Kidney (tissue), 14 donors: ENCODE measurements around the gene ITPA. TPM values are rescaled to one million over a fixed set of nuclear protein-coding genes. Genes with fewer than 3 reads are reported as not detected.

Experiments
- DNase-seq, 5 donors: peaks; one replicate each; pipeline ENCODE4 v3.0.0-alpha.2; 2013 to 2020
- FAIRE-seq: peaks from 2 replicates; lab custom pipeline; 2012; peaks lifted over from hg19 to GRCh38; lab: Jason Lieb, UNC
- H3K27ac ChIP-seq, 2 donors: one replicate each; pipeline ENCODE4 v1.7.0; 2013; ENCODE audit warnings: low read depth in 2 of 2, low read length in 2 of 2, inconsistent platforms in 1 of 2
- H3K27me3 ChIP-seq: one replicate; pipeline ENCODE4 v1.7.1; 2013; ENCODE audit warnings: low read length, inconsistent platforms; ENCODE audit not compliant: control insufficient read depth, insufficient read depth
- H3K36me3 ChIP-seq, 3 donors: one replicate each; pipeline versions ENCODE4 v1.7.0 to v1.7.1; 2013; ENCODE audit warnings: low read length in 3 of 3, control low read depth in 1 of 3, inconsistent platforms in 1 of 3; ENCODE audit not compliant: insufficient read depth in 3 of 3, control insufficient read depth in 2 of 3
- H3K4me1 ChIP-seq, 3 donors: one replicate each; pipeline versions ENCODE4 v1.7.0 to v1.7.1; 2013; ENCODE audit warnings: low read length in 3 of 3, inconsistent platforms in 1 of 3, low read depth in 1 of 3; ENCODE audit not compliant: control insufficient read depth in 2 of 3, insufficient read depth in 2 of 3
- H3K4me3 ChIP-seq, 3 donors: one replicate each; pipeline versions ENCODE4 v1.7.0 to v1.8.1; 2013; ENCODE audit warnings: low read length in 3 of 3, control low read depth in 1 of 3, inconsistent platforms in 1 of 3
- H3K9ac ChIP-seq, 3 donors: one replicate each; pipeline versions ENCODE4 v1.7.0 to v1.7.1; 2013; ENCODE audit warnings: low read length in 3 of 3, control low read depth in 1 of 3, inconsistent platforms in 1 of 3
- H3K9me3 ChIP-seq, 3 donors: one replicate each; pipeline versions ENCODE4 v1.7.0 to v1.7.1; 2013; ENCODE audit warnings: low read length in 3 of 3, control low read depth in 1 of 3, inconsistent platforms in 1 of 3; ENCODE audit not compliant: control insufficient read depth in 2 of 3, insufficient read depth in 1 of 3
- intact Hi-C: fragments of 100-400 bp; cut with DNase I; formaldehyde crosslinking; loops from one replicate; pipeline ENCODE4 v1.11.1; 2022
- polyA plus RNA-seq: library from polyadenylated mRNA; stranded (reverse); fragments of 350-450 nt; fragmentation: Illumina TruSeq; extraction: RNeasy Lipid Tissue Mini Kit (QIAGEN cat#74804); gene quantifications from one replicate; pipeline ENCODE4 v1.2.3, GENCODE V29; 2014; ENCODE audit warnings: low read depth, low replicate concordance; ENCODE audit not compliant: insufficient read depth
- total RNA-seq: library from RNA; stranded (reverse); fragmentation: NEBNext Ultra II Directional; extraction: Animal tissue kit (Norgen Biotek cat#: 25700); gene quantifications from one replicate; pipeline ENCODE4 v1.2.1, GENCODE V29; 2021
- TF ChIP-seq, protein P1 (sequence below): IDR thresholded peaks from 3 replicates; pipeline ENCODE4 v1.5.1; 2012; ENCODE audit warnings: mild to moderate bottlenecking, moderate library complexity, borderline replicate concordance; ENCODE audit not compliant: insufficient read depth; ENCODE audit errors: extremely low read depth
- donor health status: control.
- donor health status: control.
- donor health status: control.
- donor health status: control.
- donor health status: control.
- donor health status: DM: yes; HTN: yes; CAD: no.
- donor health status: Normal renal cell carcinoma (clear cell type).

Gene ITPA
- total and polyA plus RNA-seq, 2 donors from 2014 or later = 59.7 to 81.1 TPM

- Histone ChIP-seq H3K4me1 (no peaks in the 10 kb centered on the region), H3K27ac (no peak overlapping the region), H3K9ac (no peak overlapping the region), H3K36me3 (peaks cover 0 to 18% (median 0%) of the 10 kb centered on the region in 3 donors), H3K27me3 (no peaks in the 10 kb centered on the region), H3K9me3 (no peaks in the 10 kb centered on the region), H3K4me3 (no peak overlapping the region)
- no peak for FAIRE-seq
- intact Hi-C loops = no loop called here
- no peak for DNase-seq
- TF ChIP-seq, protein P1, sequence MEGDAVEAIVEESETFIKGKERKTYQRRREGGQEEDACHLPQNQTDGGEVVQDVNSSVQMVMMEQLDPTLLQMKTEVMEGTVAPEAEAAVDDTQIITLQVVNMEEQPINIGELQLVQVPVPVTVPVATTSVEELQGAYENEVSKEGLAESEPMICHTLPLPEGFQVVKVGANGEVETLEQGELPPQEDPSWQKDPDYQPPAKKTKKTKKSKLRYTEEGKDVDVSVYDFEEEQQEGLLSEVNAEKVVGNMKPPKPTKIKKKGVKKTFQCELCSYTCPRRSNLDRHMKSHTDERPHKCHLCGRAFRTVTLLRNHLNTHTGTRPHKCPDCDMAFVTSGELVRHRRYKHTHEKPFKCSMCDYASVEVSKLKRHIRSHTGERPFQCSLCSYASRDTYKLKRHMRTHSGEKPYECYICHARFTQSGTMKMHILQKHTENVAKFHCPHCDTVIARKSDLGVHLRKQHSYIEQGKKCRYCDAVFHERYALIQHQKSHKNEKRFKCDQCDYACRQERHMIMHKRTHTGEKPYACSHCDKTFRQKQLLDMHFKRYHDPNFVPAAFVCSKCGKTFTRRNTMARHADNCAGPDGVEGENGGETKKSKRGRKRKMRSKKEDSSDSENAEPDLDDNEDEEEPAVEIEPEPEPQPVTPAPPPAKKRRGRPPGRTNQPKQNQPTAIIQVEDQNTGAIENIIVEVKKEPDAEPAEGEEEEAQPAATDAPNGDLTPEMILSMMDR = no peak
These were observed 15.6 kb downstream of the ITPA start for GRCh38 chr20:3224681-3225421.

- no peak overlapping the region for H3K9ac ChIP-seq
- FAIRE-seq (no peak), DNase-seq (no peak)
- TF ChIP-seq, protein P1 = no peak
- H3K9me3 ChIP-seq = no peaks in the 10 kb centered on the region
- intact Hi-C loops = no loop called here
- H3K27ac ChIP-seq = no peak overlapping the region
- peaks cover 0 to 17% (median 0%) of the 10 kb centered on the region in 3 donors for H3K36me3 ChIP-seq
- no peaks in the 10 kb centered on the region for H3K4me1 ChIP-seq
- no peak overlapping the region for H3K4me3 ChIP-seq
- H3K27me3 ChIP-seq = no peaks in the 10 kb centered on the region
These were observed 16.8 kb downstream of the ITPA start for GRCh38 chr20:3226093-3226492.

DNA sequence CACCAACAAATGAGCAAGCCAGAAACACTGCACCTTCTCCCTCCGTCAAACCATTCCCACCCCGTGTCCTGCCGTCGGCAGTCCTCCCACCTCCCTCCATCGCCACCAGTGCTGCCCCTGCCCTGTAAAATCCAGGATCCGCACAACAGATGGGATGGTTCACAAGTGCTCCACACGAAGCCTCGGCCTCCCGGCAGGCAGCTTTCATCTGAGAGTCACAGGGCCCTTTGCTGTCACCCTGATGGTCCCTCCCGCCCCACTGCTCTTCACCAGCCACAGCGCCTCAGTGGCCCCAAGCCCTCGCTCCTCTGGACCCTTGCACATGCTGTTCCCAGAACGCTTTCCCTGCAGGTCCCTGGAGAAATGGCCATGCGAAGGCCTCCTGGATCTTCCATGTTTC, 17.6 kb downstream of the ITPA start:
- TF ChIP-seq, protein P1 = no peak
- H3K4me3 ChIP-seq = no peak overlapping the region
- intact Hi-C loops = no loop called here
- DNase-seq = no peak
- H3K9ac ChIP-seq = no peak overlapping the region
- no peaks in the 10 kb centered on the region for H3K27me3 ChIP-seq
- no peaks in the 10 kb centered on the region for H3K4me1 ChIP-seq
- no peak for FAIRE-seq
- peaks cover 0 to 9% (median 0%) of the 10 kb centered on the region in 3 donors for H3K36me3 ChIP-seq
- no peaks in the 10 kb centered on the region for H3K9me3 ChIP-seq
- H3K27ac ChIP-seq = no peak overlapping the region

DNA sequence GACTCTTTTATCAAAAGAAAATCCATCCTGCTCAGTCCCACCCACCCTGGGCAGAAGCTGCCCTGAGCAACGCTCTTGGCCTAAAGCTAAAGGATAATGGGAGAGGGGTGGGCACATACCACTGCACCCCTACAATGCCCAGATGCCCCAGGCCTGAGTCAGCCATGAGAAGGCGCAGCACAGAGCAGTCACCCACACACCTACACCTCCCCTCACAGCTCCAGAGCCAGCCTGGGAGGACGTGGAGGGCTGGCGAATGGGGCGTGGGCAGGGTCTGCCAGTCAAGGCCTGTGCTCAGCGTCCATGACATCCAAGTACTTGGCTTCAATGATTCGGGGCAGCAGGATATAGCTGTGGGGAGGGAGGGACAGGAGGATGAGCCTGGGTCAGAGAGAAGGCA, 18.2 kb downstream of the ITPA start:
- peaks cover 0 to 8% (median 0%) of the 10 kb centered on the region in 3 donors for H3K36me3 ChIP-seq
- H3K27me3 ChIP-seq = no peaks in the 10 kb centered on the region
- no peak overlapping the region for H3K4me3 ChIP-seq
- H3K9ac ChIP-seq = no peak overlapping the region
- no peaks in the 10 kb centered on the region for H3K4me1 ChIP-seq
- no peak overlapping the region for H3K27ac ChIP-seq
- peak in 4 of 5 donors; percentile 65 to 82 (median 72) for DNase-seq
- no peaks in the 10 kb centered on the region for H3K9me3 ChIP-seq
- FAIRE-seq = no peak
- TF ChIP-seq, protein P1 = no peak
- intact Hi-C loops = no loop called here
